Activated CD4-positive, alpha-beta T cell treated with anti-CD3 and anti-CD28 coated beads for 48 hours (primary cell): Measurements from ENCODE around the gene SALL4.
A peak's percentile ranks its signal among the peaks of the same experiment; 100 is the strongest.
"Not testable (repeated sequence)": the region's sequence is repeated elsewhere in the genome, so short reads cannot be mapped to it uniquely, and the experiment has no call there.

Experiments used
- DNase-seq: peaks from one replicate; pipeline ENCODE4 v3.0.0-alpha.2; 2020

Gene SALL4

GRCh38 chr20:51801122-51801822 is 1.0 kb downstream of the SALL4 start:
- DNase-seq: peak; percentile 6

GRCh38 chr20:51800872-51801121 is 1.5 kb downstream of the SALL4 start:
- DNase-seq: peak; percentile 11

- DNase-seq: peak; percentile 83
Measured at GRCh38 chr20:51800060-51800871, 2.1 kb downstream of the SALL4 start.

GRCh38 chr20:51799401-51799860 is 2.9 kb downstream of the SALL4 start:
- no peak for DNase-seq

GRCh38 chr20:51797357-51798025 is 4.8 kb downstream of the SALL4 start:
- no peak for DNase-seq

- no peak for DNase-seq
Measured at GRCh38 chr20:51796340-51796739, 6.0 kb downstream of the SALL4 start.

- DNase-seq: no peak
Measured at GRCh38 chr20:51792960-51793359, 9.4 kb downstream of the SALL4 start.

GRCh38 chr20:51791626-51792025 is 10.7 kb downstream of the SALL4 start:
- no peak for DNase-seq

GRCh38 chr20:51790256-51790655 is 12.1 kb downstream of the SALL4 start:
- DNase-seq: no peak

GRCh38 chr20:51789434-51789833 is 12.9 kb downstream of the SALL4 start:
- DNase-seq: no peak

GRCh38 chr20:51788822-51789221 is 13.5 kb downstream of the SALL4 start:
- no peak for DNase-seq

GRCh38 chr20:51784299-51784698 is 18.0 kb downstream of the SALL4 start:
- DNase-seq: no peak

- DNase-seq: not testable (repeated sequence)
Measured at GRCh38 chr20:51778229-51778759, 24.0 kb downstream of the SALL4 start.

GRCh38 chr20:51775241-51775640 is 27.1 kb downstream of the SALL4 start:
- DNase-seq: no peak

GRCh38 chr20:51772236-51772635 is 30.1 kb downstream of the SALL4 start:
- no peak for DNase-seq

GRCh38 chr20:51769976-51770615 is 32.2 kb downstream of the SALL4 start:
- no peak for DNase-seq

- DNase-seq: peak; percentile 17
Measured at GRCh38 chr20:51768759-51769517, 33.4 kb downstream of the SALL4 start.

GRCh38 chr20:51767867-51768758 is 34.2 kb downstream of the SALL4 start, which contains the start of gene ATP9A:
Gene ATP9A (minus strand): TSS chr20:51768390. CDS start chr20:51768369, 21 bp downstream.
- peak; percentile 6 for DNase-seq

- peak; percentile 66 for DNase-seq
Measured at GRCh38 chr20:51766994-51767866, 35.1 kb downstream of the SALL4 start.

- DNase-seq: not testable (repeated sequence)
Measured at GRCh38 chr20:51765381-51765780, 36.9 kb downstream of the SALL4 start.
